B cell (primary cell): ENCODE results near the gene ATN1. TPM values are rescaled to one million over a fixed set of nuclear protein-coding genes. Genes with fewer than 3 reads are reported as not detected.

Experiments used
- ATAC-seq: fragments of 200-7000 bp; cut with Tn5 transposase; one replicate; pipeline ENCODE4 v1.10.0; 2021; ENCODE audit warnings: low read depth, mild to moderate bottlenecking, moderate number of reproducible peaks, moderate library complexity
- CTCF ChIA-PET: fragments of 350-600 bp; sonication (Branson Sonifier 250); formaldehyde crosslinking; loops from one replicate; lab custom pipeline; 2021; ENCODE audit warnings: antibody characterized with exemption, inconsistent platforms; lab: Charles Lee
- POLR2A ChIA-PET: fragments of 350-600 bp; sonication (Branson Sonifier 250); formaldehyde crosslinking; loops from one replicate; lab custom pipeline; 2021; ENCODE audit warnings: antibody characterized with exemption; lab: Charles Lee
- DNase-seq: peaks from one replicate; pipeline ENCODE4 v3.0.0; 2013
- H2AFZ ChIP-seq: 2 replicates; pipeline ENCODE4 v1.6.1; 2012; ENCODE audit warnings: mild to moderate bottlenecking, low read depth, low read length; ENCODE audit not compliant: insufficient read depth, poor library complexity, severe bottlenecking
- H3K27ac ChIP-seq, 2 donors: 1 replicate in 1 of 2; 2 replicates in 1 of 2; pipeline ENCODE4 v1.5.1; 2012 to 2013; ENCODE audit warnings: low read length in 2 of 2, mild to moderate bottlenecking in 2 of 2, moderate library complexity in 1 of 2
- H3K27me3 ChIP-seq, 4 experiments: fragments of 200-600 bp in 1 of 4; sonication (generic) in 1 of 4; replicated peaks in 1 of 4; 1 replicate in 2 of 4; 2 replicates in 2 of 4; pipeline versions ENCODE4 v1.6.1 to v1.7.0; 2013 to 2016; ENCODE audit warnings: low read length in 3 of 4, mild to moderate bottlenecking in 2 of 4, mixed read lengths in 1 of 4, moderate library complexity in 1 of 4; ENCODE audit not compliant: insufficient read depth in 4 of 4, control insufficient read depth in 3 of 4; ENCODE audit errors: control extremely low read depth in 1 of 4
- H3K36me3 ChIP-seq, 2 experiments: replicated peaks in 1 of 2; 1 replicate in 1 of 2; 2 replicates in 1 of 2; pipeline versions ENCODE4 v1.6.1 to v1.7.1; 2013; ENCODE audit warnings: low read length in 1 of 2; ENCODE audit not compliant: insufficient read depth in 2 of 2, control insufficient read depth in 1 of 2; ENCODE audit errors: control extremely low read depth in 1 of 2, extremely low read depth in 1 of 2
- H3K4me1 ChIP-seq, 2 donors: fragments of 200-600 bp in 1 of 2; sonication (generic) in 1 of 2; 1 replicate in 1 of 2; 2 replicates in 1 of 2; pipeline versions ENCODE4 v1.5.1 to v1.6.1; 2013 to 2017; ENCODE audit warnings: low read length in 2 of 2; ENCODE audit not compliant: control insufficient read depth in 2 of 2, insufficient read depth in 2 of 2
- H3K4me2 ChIP-seq: replicated peaks from 2 replicates; pipeline ENCODE3; 2012; ENCODE audit warnings: mild to moderate bottlenecking, low read depth, low read length; ENCODE audit not compliant: poor library complexity, severe bottlenecking
- H3K4me3 ChIP-seq, 5 experiments: fragments of 200-600 bp in 1 of 5; sonication (generic) in 1 of 5; 1 replicate in 3 of 5; 2 replicates in 2 of 5; pipeline versions ENCODE4 v1.5.1 to v1.7.0; 2011 to 2016; ENCODE audit warnings: low read length in 4 of 5, mild to moderate bottlenecking in 4 of 5, low read depth in 2 of 5, control low read depth in 1 of 5, moderate library complexity in 1 of 5; ENCODE audit not compliant: insufficient read depth in 1 of 5; ENCODE audit errors: control extremely low read depth in 1 of 5, extremely low read depth in 1 of 5
- H3K79me2 ChIP-seq: fragments of 200-600 bp; sonication (generic); one replicate; pipeline ENCODE4 v1.6.0; 2016; ENCODE audit warnings: low read length; ENCODE audit not compliant: control insufficient read depth, insufficient read depth
- H3K9ac ChIP-seq: fragments of 200-600 bp; sonication (generic); 2 replicates; pipeline ENCODE4 v1.6.1; 2017; ENCODE audit warnings: mild to moderate bottlenecking, low read length, moderate library complexity
- H3K9me3 ChIP-seq, 3 donors: one replicate each; pipeline versions ENCODE4 v1.6.1 to v1.7.1; 2013; ENCODE audit warnings: low read length in 2 of 3; ENCODE audit not compliant: control insufficient read depth in 2 of 3, insufficient read depth in 1 of 3; ENCODE audit errors: control extremely low read depth in 1 of 3
- H4K20me1 ChIP-seq: 2 replicates; pipeline ENCODE4 v1.6.0; 2012; ENCODE audit warnings: mild to moderate bottlenecking, low read length; ENCODE audit not compliant: insufficient read depth, control insufficient read depth, poor library complexity, severe bottlenecking
- H3K27ac Mint-ChIP-seq: one replicate; pipeline ENCODE4 v1.8.0; 2021; ENCODE audit warnings: mixed read lengths
- H3K27me3 Mint-ChIP-seq: one replicate; pipeline ENCODE4 v1.8.0; 2021; ENCODE audit warnings: mixed read lengths
- H3K4me1 Mint-ChIP-seq: one replicate; pipeline ENCODE4 v1.8.0; 2021; ENCODE audit warnings: mixed read lengths
- H3K4me3 Mint-ChIP-seq: one replicate; pipeline ENCODE4 v1.8.0; 2021; ENCODE audit warnings: mixed read lengths
- H3K9me3 Mint-ChIP-seq: one replicate; pipeline ENCODE4 v1.8.0; 2022; ENCODE audit warnings: mixed read lengths; ENCODE audit not compliant: insufficient read depth
- WGBS: methylation state at CpG from one replicate; pipeline ENCODE4 v1.1.5; 2013; ENCODE audit warnings: missing lambda C conversion rate; ENCODE audit not compliant: insufficient coverage; 5-methylcytosine and 5-hydroxymethylcytosine counted together
- intact Hi-C: fragments of 100-400 bp; cut with micrococcal nuclease; formaldehyde crosslinking; loops from one replicate; pipeline ENCODE4 v1.10.0; 2022
- polyA plus RNA-seq: library from polyadenylated mRNA; depleted of rRNA; stranded (reverse); fragments of >200 nt; gene quantifications from 2 replicates; pipeline ENCODE4 v1.2.3, GENCODE V29; 2012
- total RNA-seq, 2 donors: library from RNA; stranded (reverse); fragments of 120-200 nt in 1 of 2; gene quantifications; 1 replicate in 1 of 2; 2 replicates in 1 of 2; pipeline versions ENCODE4 v1.2.3 to v1.2.4, GENCODE V29; 2013 to 2022
- TF ChIP-seq, protein P1 (sequence below): fragments of 200-600 bp; IDR thresholded peaks from one replicate; pipeline ENCODE4 v1.8.0; 2022; ENCODE audit warnings: antibody characterized with exemption, mild to moderate bottlenecking

The ATN1 gene
- total and polyA plus RNA-seq, 2 donors (not counting 1 experiment from before 2014, with no cell fraction given) = 21.0 to 50.8 TPM

DNA sequence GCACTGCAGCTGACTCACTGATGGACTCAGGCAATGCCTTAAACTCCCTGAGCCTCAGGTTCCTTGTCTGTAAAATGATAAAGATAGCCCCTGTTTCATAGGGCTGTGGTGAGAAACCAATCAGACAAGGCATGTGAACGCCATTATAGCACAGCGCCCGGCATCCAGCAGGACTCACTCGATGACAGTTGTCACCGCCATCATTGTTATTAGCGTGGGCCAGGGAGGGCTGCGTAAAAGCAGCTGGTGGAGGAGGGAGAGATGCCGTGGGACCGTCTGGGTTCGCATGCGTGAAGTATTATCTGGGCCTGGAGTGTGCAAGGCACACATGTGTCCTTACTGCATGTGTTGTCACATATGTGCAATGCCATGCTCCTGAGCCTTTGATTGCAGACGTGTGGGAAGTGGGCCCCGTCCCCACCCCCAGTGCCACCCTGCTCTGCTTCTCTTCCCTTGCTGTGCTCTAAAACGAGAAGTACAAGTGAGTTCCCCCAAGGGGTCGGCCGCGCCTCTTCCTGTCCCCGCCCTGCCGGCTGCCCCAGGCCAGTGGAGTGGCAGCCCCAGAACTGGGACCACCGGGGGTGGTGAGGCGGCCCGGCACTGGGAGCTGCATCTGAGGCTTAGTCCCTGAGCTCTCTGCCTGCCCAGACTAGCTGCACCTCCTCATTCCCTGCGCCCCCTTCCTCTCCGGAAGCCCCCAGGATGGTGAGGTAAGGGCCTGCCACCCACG is 23.2 kb downstream of the ATN1 start, which contains the start of gene PTPN6:
Gene PTPN6, plus strand, starts transcription at position 546 of the 730 bp plus-strand sequence. Its CDS starts 157 bp downstream, at position 703.
- Mint-ChIP-seq H3K9me3 (no peaks in the 10 kb centered on the region), H3K27ac (peak within 1 kb of the TSS; percentile 98), H3K4me3 (peak within 1 kb of the TSS; percentile 98), H3K4me1 (peaks cover 86% of the 10 kb centered on the region), H3K27me3 (no peaks in the 10 kb centered on the region)
- Histone ChIP-seq H3K79me2 (peaks cover 65% of the 10 kb centered on the region), H3K4me3 (peak within 1 kb of the TSS; percentile 88 to 98 (median 92)), H3K27me3 (no peaks in the 10 kb centered on the region), H3K36me3 (peaks cover 0 to 41% of the 10 kb centered on the region in 2 experiments), H3K27ac (peak within 1 kb of the TSS; percentile 84 to 99), H3K4me1 (peaks cover 71 to 76% of the 10 kb centered on the region in 2 donors), H2AFZ (peak within 1 kb of the TSS; percentile 53), H3K9ac (peak within 1 kb of the TSS; percentile 95), H3K4me2 (peak within 1 kb of the TSS; percentile 92), H3K9me3 (no peaks in the 10 kb centered on the region), H4K20me1 (peaks cover 49% of the 10 kb centered on the region)
- DNase-seq = peak; percentile 86
- intact Hi-C loops = loop anchor here (1.0 kb wide), 1 partner anchor 8 kb away; no protein-coding TSS in a partner anchor
- WGBS = 1% methylated on average over 25 of the region's 25 CpGs
- POLR2A ChIA-PET = interaction anchor here (0.6 to 18.5 kb wide), 7 partner anchors 7 to 288 kb away, joined by 3 to 662 read pairs (median 5); partner anchors contain the start of genes C12orf57, LPCAT3, PTPN6 and RNU7-1
- CTCF ChIA-PET = interaction anchor here (0.6 to 16.6 kb wide), 10 partner anchors 7 to 356 kb away, joined by 3 to 944 read pairs (median 6); partner anchors contain the start of genes C12orf57, RNU7-1 and SPSB2
- ATAC-seq = peak; percentile 59
- TF ChIP-seq, protein P1, sequence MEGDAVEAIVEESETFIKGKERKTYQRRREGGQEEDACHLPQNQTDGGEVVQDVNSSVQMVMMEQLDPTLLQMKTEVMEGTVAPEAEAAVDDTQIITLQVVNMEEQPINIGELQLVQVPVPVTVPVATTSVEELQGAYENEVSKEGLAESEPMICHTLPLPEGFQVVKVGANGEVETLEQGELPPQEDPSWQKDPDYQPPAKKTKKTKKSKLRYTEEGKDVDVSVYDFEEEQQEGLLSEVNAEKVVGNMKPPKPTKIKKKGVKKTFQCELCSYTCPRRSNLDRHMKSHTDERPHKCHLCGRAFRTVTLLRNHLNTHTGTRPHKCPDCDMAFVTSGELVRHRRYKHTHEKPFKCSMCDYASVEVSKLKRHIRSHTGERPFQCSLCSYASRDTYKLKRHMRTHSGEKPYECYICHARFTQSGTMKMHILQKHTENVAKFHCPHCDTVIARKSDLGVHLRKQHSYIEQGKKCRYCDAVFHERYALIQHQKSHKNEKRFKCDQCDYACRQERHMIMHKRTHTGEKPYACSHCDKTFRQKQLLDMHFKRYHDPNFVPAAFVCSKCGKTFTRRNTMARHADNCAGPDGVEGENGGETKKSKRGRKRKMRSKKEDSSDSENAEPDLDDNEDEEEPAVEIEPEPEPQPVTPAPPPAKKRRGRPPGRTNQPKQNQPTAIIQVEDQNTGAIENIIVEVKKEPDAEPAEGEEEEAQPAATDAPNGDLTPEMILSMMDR = no peak
